ENCODE measurements around the gene KRT17.

DNA sequence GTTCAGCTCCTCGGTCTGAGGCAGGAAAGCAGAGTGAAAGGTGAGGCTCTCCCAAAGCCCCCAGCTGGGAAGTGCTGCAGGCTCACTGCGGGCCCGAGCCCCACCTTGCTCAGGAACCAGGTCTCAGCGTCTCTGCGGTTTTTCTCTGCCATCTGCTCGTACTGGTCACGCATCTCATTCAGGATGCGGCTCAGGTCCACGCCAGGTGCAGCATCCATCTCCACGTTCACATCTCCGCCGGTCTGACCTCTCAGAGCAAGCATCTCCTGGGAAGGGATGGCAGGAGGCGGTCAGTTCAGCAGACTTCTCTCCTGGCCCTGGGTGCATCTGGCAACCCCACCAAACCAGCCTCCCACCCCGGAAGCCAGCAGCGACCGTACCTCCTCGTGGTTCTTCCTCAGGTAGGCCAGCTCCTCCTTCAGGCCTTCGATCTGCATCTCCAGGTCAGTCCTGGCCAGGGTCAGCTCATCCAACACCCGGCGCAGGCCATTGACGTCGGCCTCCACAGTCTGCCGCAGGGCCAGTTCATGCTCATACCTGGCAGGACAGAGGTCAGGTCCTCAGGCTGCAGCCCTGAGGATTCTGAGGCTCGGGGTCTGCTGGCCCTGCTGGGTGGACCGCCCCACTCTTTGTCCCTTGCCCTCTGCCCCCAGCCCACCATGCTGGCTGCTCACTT is 13.3 kb downstream of the KRT17 start:
- TF ChIP-seq, protein P1, sequence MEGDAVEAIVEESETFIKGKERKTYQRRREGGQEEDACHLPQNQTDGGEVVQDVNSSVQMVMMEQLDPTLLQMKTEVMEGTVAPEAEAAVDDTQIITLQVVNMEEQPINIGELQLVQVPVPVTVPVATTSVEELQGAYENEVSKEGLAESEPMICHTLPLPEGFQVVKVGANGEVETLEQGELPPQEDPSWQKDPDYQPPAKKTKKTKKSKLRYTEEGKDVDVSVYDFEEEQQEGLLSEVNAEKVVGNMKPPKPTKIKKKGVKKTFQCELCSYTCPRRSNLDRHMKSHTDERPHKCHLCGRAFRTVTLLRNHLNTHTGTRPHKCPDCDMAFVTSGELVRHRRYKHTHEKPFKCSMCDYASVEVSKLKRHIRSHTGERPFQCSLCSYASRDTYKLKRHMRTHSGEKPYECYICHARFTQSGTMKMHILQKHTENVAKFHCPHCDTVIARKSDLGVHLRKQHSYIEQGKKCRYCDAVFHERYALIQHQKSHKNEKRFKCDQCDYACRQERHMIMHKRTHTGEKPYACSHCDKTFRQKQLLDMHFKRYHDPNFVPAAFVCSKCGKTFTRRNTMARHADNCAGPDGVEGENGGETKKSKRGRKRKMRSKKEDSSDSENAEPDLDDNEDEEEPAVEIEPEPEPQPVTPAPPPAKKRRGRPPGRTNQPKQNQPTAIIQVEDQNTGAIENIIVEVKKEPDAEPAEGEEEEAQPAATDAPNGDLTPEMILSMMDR (conservative IDR thresholded peaks at IDR 0.05) = no peak
- TF ChIP-seq EZH2 (IDR thresholded peaks at IDR 0.05; ENCODE audit: low read depth) = no peak

All from PC-9 (cell line).